Measurements from ENCODE around the gene PLXND1.

The PLXND1 gene

DNA sequence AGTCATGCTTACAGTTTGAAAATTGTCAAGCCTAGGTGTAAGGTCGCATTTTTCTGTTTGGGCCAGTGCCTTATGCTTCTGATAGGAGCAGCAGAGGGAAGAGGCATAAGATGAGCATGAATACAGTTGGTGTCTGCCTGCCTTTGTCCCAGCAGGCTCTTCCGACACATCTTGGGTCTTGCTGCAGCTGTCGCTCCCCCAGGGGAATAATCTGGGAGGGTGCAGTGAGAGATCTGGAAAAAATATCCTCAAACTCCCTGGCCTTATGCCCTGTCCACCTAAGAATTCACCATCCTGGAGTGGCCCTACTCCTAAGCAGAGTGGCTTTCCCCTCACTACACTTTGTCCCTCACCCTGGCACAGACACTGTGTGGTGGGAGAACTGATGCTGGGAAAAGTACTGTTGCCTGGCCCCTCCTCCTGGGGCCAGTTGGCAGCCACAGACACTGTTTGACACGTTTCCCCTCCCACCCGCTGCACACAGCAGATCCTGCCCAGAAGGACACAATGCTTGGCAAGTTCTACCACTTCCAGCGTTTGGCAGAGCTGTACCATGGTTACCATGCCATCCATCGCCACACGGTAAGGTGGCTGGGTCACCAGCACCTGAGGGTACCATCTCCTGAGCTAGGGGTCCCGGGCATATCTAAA, 99.2 kb downstream of the PLXND1 start:
- DNase-seq (ENCODE audit: low read depth in 1 of 2, low spot score in 1 of 2), result no peak

DNA sequence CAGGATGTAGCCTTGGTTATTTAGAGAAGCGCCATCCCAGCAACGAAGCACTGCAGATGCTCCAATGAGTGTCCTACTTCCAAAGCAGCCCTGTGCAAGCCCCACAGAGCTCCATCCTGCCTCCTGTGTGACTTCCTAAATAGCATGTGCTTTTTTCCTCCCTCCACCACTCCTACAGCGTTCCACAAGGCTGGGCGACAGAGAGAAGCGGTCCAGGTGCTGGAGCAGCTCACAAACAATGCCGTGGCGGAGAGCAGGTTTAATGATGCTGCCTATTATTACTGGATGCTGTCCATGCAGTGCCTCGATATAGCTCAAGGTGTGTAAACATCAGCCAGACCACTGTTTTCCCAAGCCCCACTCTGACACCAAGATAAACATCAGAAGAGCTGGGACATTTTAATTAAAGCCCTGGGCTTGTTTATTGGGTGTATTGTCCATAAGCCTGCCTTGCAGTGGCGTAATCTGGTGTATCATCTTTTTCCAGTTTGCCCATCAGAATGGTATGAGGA, 100.2 kb downstream of the PLXND1 start:
- no peak for DNase-seq (ENCODE audit: low read depth in 1 of 2, low spot score in 1 of 2)

DNA sequence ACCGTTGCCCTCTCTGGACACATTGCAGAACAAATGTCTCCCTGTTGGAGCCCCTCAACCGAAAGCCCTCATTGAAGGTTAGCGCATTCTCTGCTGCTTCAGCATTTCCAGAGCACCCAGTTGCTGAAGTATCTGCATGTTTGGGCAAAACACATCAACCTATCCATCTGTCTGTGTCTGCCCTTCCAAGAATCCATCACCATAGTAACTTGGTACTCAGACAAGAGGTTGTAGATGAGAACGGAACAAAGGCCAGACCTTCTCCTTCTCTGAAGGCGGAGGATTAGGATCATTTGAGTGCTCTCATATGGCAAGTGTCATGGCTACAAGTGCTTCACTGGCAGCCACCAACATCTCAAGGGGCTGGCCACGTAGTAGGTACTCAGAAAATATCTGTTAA, 101.1 kb downstream of the PLXND1 start:
- no peak for DNase-seq (ENCODE audit: low read depth in 1 of 2, low spot score in 1 of 2)

Data from activated CD4-positive, alpha-beta T cell treated with anti-CD3 and anti-CD28 coated beads, Interleukin-2, amount 50 U/mL, for 24 hours (primary cell).